Fibroblast of villous mesenchyme (primary cell): ENCODE results near the gene JPH4. TPM values are rescaled to one million over a fixed set of nuclear protein-coding genes. Genes with fewer than 3 reads are reported as not detected.
"Not testable (repeated sequence)": the region's sequence is repeated elsewhere in the genome, so short reads cannot be mapped to it uniquely, and the experiment has no call there.

Source experiments
- DNase-seq: peaks from one replicate; pipeline ENCODE4 v3.0.0-alpha.2; 2010; ENCODE audit warnings: low read depth
- H3K4me3 ChIP-seq: 2 replicates; pipeline ENCODE4 v1.5.1; 2011; ENCODE audit warnings: low read depth, mild to moderate bottlenecking, low read length
- total RNA-seq: library from RNA; depleted of rRNA; stranded (reverse); fragments of >200 nt; gene quantifications from 2 replicates; pipeline ENCODE4 v1.2.3, GENCODE V29; 2012
- TF ChIP-seq, protein P1 (sequence below): IDR thresholded peaks from 2 replicates; pipeline ENCODE4 v1.5.1; 2012; ENCODE audit warnings: low read depth, mild to moderate bottlenecking, low read length; ENCODE audit not compliant: insufficient read depth

The JPH4 gene
- total RNA-seq, 1 donor = not detected

DNA sequence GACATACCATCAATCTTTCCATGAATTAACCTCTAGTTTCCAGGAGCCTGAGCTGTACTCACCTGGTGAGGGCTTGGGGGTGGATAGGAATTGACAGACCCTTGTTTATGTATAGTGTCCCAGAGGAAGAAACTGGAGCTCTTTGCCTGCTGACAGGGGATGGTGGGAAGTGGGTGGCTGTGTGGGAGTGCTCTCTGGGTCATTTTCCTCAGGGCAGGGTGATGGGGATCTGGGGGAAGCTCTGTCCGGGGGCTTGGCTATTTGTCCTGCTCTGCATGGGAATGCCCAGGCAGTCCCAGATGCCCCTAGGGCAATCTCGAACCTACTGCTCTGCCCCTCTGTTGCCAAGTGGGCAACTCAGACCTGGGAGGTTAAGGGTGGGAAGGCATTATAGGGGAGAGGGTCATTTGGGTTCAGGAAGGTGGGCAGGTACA lies 35.8 kb upstream of the JPH4 start:
- DNase-seq = no peak
- TF ChIP-seq, protein P1, sequence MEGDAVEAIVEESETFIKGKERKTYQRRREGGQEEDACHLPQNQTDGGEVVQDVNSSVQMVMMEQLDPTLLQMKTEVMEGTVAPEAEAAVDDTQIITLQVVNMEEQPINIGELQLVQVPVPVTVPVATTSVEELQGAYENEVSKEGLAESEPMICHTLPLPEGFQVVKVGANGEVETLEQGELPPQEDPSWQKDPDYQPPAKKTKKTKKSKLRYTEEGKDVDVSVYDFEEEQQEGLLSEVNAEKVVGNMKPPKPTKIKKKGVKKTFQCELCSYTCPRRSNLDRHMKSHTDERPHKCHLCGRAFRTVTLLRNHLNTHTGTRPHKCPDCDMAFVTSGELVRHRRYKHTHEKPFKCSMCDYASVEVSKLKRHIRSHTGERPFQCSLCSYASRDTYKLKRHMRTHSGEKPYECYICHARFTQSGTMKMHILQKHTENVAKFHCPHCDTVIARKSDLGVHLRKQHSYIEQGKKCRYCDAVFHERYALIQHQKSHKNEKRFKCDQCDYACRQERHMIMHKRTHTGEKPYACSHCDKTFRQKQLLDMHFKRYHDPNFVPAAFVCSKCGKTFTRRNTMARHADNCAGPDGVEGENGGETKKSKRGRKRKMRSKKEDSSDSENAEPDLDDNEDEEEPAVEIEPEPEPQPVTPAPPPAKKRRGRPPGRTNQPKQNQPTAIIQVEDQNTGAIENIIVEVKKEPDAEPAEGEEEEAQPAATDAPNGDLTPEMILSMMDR = no peak
- no peak overlapping the region for H3K4me3 ChIP-seq

DNA sequence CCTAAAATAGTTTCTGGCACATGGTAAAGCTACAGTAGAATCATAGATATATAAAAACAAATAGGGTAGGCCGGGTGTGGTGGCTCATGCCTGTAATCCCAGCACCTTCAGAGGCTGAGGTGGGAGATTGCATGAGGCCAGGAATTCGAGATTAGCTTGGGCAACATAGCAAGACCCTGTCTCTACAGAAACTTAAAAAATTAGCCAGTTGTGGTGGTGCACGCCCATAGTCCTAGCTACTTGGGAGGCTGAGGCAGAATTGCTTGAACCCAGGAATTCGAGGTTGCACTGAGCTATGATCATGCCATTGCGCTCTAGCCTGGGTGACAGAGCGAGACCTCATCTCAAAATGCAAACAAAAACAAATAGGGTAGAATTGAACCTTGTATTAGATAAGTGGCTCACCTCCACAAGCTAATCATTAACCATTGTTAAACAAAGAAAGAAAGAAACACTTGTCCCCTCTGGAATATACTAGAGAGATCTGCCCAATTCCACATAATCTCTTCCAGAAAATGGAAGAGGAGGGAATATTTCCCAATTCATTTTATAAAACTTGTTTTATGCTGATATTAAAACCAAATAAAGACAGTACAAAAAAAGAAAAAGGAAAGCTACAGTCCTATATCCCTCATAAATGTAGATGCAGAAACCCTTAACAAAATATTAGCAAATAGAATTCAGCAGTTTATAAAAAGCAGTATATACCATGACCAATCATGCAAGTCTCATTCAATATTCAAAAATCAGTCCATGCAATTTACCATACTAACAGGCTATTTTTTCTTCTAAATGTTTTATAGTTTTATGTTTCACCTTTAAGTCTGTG lies 34.9 kb upstream of the JPH4 start:
- TF ChIP-seq, protein P1 = no peak
- DNase-seq = no peak
- no peak overlapping the region for H3K4me3 ChIP-seq

GRCh38 chr14:23612802-23613201 lies 34.2 kb upstream of the JPH4 start:
- TF ChIP-seq, protein P1 = no peak
- H3K4me3 ChIP-seq = no peak overlapping the region
- DNase-seq = no peak

- H3K4me3 ChIP-seq = no peak overlapping the region
- DNase-seq = no peak
- TF ChIP-seq, protein P1 = no peak
Observed at GRCh38 chr14:23612354-23612732, 33.8 kb upstream of the JPH4 start.

- DNase-seq = no peak
- TF ChIP-seq, protein P1 = no peak
- H3K4me3 ChIP-seq = no peak overlapping the region
Observed at GRCh38 chr14:23610815-23611289, 32.3 kb upstream of the JPH4 start.

- no peak for DNase-seq
- no peak overlapping the region for H3K4me3 ChIP-seq
- TF ChIP-seq, protein P1 = no peak
Observed at GRCh38 chr14:23610090-23610814, 31.7 kb upstream of the JPH4 start.

GRCh38 chr14:23609411-23610089 lies 31.0 kb upstream of the JPH4 start:
- not testable (repeated sequence) for H3K4me3 ChIP-seq, DNase-seq
